COLO829 (cell line): Measurements from ENCODE around the gene CYP4V2.
A peak's percentile ranks its signal among the peaks of the same experiment; 100 is the strongest.
"Not testable (repeated sequence)": the region's sequence is repeated elsewhere in the genome, so short reads cannot be mapped to it uniquely, and the experiment has no call there.

Experiments
- DNase-seq: peaks from one replicate; pipeline ENCODE4 v3.0.0; 2012; ENCODE audit warnings: low spot score

CYP4V2 gene

DNA sequence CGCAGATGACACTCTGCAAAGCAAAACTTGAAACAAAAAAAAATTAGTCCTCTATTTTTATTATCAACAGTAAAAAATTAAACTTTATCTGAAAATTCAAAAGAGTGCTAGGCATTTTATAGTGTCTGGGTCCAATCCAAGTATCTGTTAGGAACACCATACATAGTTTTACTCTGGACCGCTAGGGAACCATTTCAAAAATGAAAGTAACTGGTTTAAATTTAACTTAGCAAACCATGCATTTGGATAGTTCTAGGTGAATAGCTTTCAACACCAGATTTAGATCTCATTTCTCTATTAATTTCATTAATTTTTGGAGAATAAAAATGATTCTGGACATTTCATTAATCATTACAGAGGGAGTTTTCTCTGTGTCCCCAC is 37.1 kb downstream of the CYP4V2 start:
- no peak for DNase-seq

DNA sequence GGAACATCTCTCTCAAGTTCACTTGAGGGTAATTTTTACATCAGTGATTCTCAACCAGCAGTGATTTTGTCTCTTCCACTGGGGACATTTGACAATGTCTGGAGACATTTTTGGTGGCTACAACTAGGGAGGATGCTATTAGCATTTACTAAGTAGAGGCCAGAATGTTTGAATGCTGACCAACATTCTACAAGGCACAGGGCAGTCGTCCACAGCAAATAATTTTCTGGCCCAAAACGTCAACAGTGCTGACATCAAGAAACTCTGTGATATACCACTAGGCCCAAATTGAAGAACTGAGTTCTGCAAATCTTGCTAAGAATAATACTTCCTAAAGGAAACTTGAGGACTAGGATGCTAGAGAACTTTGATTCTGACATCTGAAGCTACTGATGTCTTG is 43.0 kb downstream of the CYP4V2 start:
- no peak for DNase-seq

DNA sequence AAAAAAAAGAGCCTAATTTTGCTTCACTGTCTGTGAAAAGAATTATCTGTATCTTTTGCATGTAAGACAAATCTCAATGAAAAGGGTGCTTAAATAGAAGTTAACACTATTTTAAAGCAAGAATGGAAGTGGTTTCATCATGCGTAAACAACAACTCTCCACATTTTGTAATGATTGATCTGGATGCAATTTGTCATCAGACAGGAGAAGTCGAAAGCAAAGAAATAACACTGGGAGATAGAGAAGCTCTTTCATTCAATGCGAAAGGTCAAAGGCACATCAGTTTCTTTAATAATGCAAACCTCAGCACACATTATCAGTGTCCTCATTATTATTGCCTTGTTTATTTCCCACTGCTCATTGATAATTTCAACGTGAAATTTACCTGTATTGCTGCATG is 44.8 kb downstream of the CYP4V2 start:
- no peak for DNase-seq

DNA sequence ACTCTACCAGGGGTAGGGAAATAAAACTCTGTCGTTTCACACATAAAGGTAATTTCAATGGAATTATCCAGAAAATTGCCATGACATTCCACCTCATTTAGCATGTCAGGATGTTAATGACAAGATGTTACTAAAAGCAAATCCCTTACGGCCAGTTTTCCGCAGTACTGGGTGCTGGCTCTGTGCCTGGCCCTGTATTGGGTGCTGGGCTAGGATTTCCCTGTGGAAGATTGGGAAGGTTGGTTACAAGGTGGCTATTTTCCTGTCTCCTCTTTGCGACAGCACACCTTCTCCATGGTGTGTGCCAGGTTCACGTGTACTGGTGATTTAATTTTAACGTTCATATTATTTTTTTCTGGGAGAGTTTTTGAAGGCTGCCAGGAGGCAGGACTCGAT is 49.1 kb downstream of the CYP4V2 start:
- DNase-seq, result no peak

DNA sequence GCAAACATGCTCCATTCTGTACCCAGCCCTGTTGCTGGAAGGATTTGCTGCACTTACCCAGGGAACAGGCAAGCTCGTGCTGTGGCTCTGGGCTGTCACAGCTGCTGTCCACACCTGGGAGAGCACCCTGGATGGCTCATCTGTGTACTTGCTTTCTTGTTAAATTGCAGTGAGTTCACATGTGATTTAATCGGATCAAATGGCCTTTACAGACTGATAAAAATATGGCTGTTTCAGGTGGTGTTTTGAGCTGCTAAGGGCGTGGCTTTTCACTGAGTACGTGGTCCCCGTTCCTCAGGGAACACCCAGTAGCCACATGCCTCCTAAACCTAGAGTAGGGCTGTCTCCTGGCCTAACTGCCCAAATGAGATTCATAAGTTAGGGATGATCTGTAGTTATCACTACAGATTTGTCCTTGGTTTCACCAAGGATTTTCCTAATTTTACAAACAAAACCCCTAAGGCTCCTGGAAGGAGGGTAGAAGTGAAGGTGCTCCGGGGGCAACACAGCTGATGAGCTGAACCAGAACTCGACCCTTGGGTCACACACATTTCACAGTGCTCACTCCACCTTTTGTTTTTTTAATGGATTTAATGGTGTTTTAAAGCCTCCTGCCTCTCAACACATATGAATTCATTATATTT is 49.6 kb downstream of the CYP4V2 start:
- no peak for DNase-seq

DNA sequence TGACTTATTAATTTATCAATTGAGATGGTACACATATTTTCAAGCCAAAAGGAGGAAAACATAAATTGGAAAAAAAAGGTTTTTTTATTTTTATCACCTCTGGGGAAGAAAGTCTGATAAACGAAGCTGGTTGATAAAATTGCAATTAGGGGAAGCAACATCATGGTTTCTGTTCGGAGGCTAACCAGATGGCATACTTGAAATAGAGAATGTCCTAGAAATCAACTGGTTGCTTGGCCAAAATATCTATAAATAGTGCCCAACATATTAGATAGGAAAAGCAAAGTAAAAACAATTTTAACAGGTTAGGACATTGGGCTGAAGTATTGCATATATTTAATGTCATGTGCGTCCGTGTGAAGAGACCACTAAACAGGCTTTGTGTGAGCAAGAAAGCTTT is 50.2 kb downstream of the CYP4V2 start:
- DNase-seq, result no peak

DNA sequence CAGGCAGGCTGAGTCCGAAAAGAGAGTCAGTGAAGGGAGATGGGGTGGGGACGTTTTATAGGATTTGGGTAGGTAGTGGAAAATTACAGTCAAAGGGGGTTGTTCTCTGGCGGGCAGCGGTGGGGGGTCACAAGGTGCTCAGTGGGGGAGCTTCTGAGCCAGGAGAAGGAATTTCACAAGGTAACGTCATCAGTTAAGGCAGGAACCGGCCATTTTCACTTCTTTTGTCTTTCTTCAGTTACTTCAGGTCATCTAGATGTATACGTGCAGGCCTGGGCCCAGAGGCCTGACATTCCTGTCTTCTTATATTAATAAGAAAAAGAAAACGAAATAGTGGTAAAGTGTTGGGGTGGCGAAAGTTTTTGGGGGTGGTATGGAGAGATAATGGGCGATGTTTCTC is 50.7 kb downstream of the CYP4V2 start:
- not testable (repeated sequence) for DNase-seq

DNA sequence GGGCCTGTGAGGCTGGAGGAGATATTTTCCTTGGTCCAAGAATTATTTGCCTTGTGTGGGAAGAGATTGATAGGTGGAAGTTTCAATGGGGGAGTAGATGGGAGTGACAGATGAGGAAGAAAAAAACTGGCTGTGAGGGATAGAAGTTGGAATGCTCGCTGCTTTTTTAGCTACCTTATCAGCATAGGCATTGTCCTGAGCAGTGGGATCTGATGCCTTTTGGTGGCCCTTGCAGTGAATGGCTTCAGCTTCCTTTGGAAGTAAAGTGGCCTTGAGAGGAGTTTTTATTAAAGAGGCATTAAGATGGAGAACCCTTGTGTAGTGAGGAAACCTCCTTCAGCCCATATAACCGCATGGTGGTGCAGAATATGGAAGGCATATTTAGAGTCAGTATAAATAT is 52.0 kb downstream of the CYP4V2 start:
- DNase-seq, result no peak

DNA sequence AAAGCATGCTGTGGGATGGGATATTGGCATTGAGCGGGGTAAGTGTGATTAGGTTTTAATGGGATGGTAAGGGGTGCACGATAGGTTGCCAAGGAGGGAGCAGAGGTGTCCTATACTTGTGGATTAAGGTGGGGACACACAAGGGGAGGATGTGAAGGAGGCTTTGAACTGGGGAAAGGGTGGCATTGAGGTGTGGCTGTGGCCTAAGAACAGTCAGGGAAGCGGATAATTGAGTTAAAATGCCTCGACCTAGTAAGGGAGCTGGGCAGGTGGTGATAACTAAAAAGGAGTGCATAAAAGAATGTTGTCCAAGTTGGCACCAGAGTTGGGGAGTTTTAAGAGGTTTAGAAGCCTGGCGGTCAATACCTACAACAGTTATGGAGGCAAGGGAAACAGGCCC is 53.5 kb downstream of the CYP4V2 start:
- no peak for DNase-seq

DNA sequence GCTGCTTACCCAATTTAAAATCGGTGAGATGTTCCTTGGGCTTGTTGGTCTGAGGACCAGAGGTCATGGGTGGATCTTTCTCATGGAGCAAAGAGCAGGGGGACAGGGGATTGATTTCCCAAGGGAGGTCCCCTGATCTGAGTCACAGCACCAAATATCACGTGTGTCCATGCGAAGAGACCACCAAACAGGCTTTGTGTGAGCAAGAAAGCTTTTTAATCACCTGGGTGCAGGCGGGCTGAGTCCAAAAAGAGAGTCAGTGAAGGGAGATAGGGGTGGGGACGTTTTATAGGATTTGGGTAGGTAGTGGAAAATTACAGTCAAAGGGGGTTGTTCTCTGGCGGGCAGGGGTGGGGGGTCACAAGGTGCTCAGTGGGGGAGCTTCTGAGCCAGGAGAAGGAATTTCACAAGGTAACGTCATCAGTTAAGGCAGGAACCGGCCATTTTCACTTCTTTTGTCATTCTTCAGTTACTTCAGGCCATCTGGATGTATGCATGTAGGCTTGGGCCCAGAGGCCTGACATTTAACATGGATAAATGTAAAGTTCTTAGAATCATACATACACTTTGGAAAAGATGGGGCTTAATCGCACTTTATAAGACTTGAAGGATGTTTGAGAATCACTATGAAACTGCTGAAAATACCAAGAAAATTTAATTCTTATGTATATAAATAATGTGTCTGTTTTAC is 55.8 kb downstream of the CYP4V2 start:
- DNase-seq, result not testable (repeated sequence)

DNA sequence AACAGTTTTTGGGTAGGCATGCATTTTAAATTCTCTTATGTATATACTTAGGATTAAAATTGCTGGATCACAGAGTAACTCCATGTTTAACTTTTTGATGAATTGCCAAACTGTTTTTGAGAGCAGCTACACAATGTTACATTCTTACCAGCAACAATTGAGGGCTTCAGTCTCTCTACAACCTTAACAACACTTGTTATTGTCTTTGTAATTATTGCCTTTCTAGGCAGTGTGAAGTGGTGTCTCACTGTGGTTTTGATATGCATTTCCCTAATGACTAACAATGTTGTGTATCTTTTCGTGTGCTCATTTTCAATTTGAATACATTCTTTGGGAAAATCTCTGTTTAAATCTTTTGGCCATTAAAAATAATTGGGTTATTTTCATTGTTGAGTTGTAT is 57.3 kb downstream of the CYP4V2 start:
- DNase-seq, result peak; percentile 34

DNA sequence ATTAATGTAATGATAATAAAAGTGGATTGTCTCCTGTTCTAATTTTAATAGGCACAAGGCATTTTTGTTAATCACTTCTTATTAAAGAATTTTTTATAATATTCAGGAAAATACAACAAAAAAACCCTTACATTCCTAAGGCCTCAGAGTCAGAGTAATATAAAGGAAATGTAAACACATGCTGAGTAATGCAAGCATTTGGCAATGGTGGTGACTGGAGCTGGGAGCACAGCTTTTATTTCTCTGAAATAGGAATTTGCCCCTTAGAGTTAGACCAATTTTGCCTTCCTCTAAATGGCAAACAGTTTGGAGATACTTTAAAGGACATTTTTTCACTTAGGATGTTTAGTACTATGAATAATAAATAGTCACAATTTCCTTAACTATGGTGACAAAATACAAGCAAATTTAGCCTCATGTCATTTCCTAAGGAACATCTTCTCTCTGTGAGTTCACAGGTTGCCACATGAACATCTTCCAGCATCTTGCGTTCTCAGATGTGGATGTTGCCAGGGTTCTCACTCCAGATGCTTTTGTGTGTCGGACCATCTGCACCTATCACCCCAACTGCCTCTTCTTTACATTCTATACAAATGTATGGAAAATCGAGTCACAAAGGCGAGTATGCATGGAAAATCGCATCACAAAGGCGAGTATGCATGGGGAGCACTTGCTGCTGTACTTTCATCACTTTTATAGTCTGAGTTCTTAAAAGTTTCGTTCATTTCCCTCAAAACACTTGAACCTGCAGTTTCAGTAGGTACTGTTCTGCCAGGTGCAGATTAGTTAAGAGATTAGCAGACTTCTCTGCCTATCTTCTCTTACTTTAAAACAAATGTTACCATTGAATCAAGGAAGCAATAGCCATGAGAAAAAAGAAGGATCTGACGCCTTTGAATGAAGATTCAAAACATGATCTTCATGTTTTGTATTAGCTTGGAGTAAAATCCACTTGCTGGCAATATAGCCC is 58.7 kb downstream of the CYP4V2 start:
- DNase-seq, result no peak

DNA sequence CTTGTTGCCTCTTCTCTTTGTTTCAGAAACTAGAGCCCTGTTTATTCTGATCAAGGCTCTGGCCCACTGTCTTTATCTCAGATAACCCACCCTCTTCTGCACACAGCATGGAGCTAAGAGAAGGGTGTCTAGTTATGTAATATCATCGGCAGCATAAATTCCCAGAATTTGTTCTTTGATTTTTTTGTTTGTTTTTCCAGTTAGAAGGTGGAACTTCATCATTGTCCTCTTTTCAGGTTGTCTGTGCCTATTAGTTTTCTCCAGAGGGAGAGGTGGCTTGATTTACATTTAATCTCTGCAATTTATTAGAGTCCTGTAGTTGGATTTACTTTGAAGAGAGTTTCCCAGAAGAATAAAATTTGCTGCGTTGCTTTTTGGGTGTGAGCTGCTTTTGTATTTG is 59.4 kb downstream of the CYP4V2 start:
- DNase-seq, result no peak

DNA sequence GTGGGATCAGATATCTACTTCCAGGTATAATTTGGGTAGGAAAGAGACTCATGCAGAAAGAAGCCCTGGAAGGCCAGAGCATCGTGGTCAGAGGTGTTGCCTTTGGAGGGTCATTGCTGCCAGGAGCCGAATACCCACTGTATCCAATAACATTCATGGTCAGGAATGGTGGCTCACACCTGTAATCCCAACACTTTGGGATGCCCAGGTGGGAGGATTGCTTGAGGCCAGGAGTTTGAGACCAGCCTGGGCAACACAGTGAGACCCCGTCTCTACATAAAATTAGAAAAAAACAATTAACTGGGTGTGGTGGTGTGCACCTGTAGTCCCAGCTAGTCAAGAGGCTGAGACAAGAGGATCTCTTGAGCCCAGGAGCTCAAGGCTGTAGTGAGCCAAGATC is 63.8 kb downstream of the CYP4V2 start:
- no peak for DNase-seq

DNA sequence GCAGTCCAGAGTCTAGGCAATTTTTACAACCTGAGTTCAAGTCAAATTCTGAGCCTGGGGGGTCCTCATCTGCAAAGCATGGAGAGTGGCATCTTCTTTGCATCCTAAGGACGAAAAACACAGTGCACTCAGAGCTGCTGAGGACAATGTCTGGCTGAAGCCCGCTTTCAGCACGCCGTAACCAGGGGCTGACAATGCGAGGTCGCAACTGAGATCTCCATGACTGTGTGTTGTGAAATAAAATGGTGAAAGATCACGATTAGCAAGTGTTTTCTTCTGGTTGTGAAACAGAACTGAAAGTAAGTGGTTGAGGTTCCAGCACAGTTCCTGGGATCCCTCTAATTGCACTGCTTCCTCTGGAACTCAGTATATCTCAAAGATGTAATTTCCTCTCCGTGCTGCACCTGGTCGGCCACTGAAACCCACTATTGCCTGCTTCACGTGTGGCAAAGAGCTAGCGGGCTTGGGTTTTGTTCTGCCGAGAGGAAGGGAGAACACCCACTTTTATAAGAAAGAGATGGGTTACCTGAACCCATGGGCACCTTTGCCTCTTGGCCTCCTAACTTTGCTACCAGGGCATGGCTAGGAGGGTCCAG is 66.9 kb downstream of the CYP4V2 start:
- no peak for DNase-seq

DNA sequence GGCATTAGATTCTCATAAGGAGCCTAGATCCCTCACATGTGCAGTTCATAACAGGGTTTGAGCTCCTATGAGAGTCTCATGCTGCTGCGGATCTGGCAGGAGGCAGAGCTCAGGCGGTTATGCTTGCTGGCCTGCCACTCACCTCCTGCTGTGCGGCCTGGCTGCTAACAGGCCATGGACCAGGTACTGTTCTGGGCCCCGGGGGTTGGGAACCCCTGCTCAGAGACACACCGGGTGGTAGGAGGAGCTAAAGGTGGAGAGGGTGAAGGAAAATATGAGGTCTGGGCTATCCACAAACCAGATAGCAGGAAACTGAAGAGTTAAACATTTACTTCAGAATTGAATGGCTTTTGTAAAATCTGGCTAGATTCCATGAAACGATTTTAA is 68.7 kb downstream of the CYP4V2 start:
- DNase-seq, result no peak
